Endothelial cell of umbilical vein (primary cell): ENCODE data around the gene GRWD1. TPM values are rescaled to one million over a fixed set of nuclear protein-coding genes. Genes with fewer than 3 reads are reported as not detected.

Experiments used
- BruUV-seq: library from RNA; stranded (reverse); fragments of 400-500 nt; replicated peaks from 2 replicates; lab custom pipeline; 2021; lab: Mats Ljungman, UMichigan
- CTCF ChIA-PET: fragments of 300-600, 350-600 bp; sonication (Branson Sonifier 250); formaldehyde crosslinking; loops from one replicate; lab custom pipeline; 2021; ENCODE audit warnings: antibody characterized with exemption, inconsistent platforms; lab: Charles Lee
- POLR2A ChIA-PET: fragments of 300-600, 350-600 bp; sonication (Branson Sonifier 250); formaldehyde crosslinking; loops from one replicate; lab custom pipeline; 2021; ENCODE audit warnings: antibody characterized with exemption, inconsistent platforms; lab: Charles Lee
- DNase-seq: peaks from one replicate; pipeline ENCODE4 v3.0.0-alpha.2; 2011; ENCODE audit warnings: low read depth, low spot score
- FAIRE-seq: peaks from 2 replicates; lab custom pipeline; 2011; peaks lifted over from hg19 to GRCh38; lab: Jason Lieb, UNC
- H2AFZ ChIP-seq: 2 replicates; pipeline ENCODE4 v1.6.0; 2012; ENCODE audit warnings: low read depth, low read length, control low read depth, inconsistent platforms
- H3K27ac ChIP-seq: 2 replicates; pipeline ENCODE4 v1.5.1; 2011; ENCODE audit warnings: low read depth, mild to moderate bottlenecking, control low read depth, low read length, moderate library complexity; ENCODE audit not compliant: insufficient read depth
- H3K27me3 ChIP-seq, 2 experiments: 2 replicates each; pipeline versions ENCODE4 v1.6.0 to v1.6.1; 2011; ENCODE audit warnings: low read length in 2 of 2, mixed read lengths in 1 of 2; ENCODE audit not compliant: control insufficient read depth in 2 of 2, insufficient read depth in 2 of 2
- H3K36me3 ChIP-seq, 2 experiments: 2 replicates in 1 of 2; 3 replicates in 1 of 2; pipeline ENCODE4 v1.5.1; 2011; ENCODE audit warnings: low read length in 2 of 2, mild to moderate bottlenecking in 1 of 2, moderate library complexity in 1 of 2; ENCODE audit not compliant: control insufficient read depth in 2 of 2, insufficient read depth in 2 of 2; ENCODE audit errors: extremely low read depth in 1 of 2
- H3K4me1 ChIP-seq: 3 replicates; pipeline ENCODE4 v1.5.1; 2011; ENCODE audit warnings: mild to moderate bottlenecking, low read length; ENCODE audit not compliant: control insufficient read depth, insufficient read depth; ENCODE audit errors: extremely low read depth
- H3K4me2 ChIP-seq: 2 replicates; pipeline ENCODE4 v1.6.1; 2011; ENCODE audit warnings: low read length, control low read depth, mixed read lengths; ENCODE audit not compliant: insufficient read depth
- H3K4me3 ChIP-seq, 3 experiments: fragments of 200-600 bp in 1 of 3; sonication (generic), shearing (Covaris generic) in 1 of 3; replicated peaks in 1 of 3; 2 replicates each; pipeline ENCODE4 v1.5.1; 2011 to 2016; ENCODE audit warnings: control low read depth in 3 of 3, low read length in 3 of 3, mild to moderate bottlenecking in 2 of 3, inconsistent platforms in 1 of 3, low read depth in 1 of 3, moderate library complexity in 1 of 3; ENCODE audit not compliant: insufficient read depth in 1 of 3
- H3K79me2 ChIP-seq: 2 replicates; pipeline ENCODE4 v1.6.0; 2012; ENCODE audit warnings: low read length, inconsistent platforms; ENCODE audit not compliant: control insufficient read depth, insufficient read depth
- H3K9ac ChIP-seq: replicated peaks from 2 replicates; pipeline ENCODE3; 2011; ENCODE audit warnings: low read length, control low read depth; ENCODE audit not compliant: insufficient read depth; ENCODE audit errors: extremely low read depth
- H3K9me1 ChIP-seq: replicated peaks from 3 replicates; pipeline ENCODE4 v1.6.0; 2011; ENCODE audit warnings: mild to moderate bottlenecking, low read length; ENCODE audit not compliant: control insufficient read depth, insufficient read depth; ENCODE audit errors: extremely low read depth
- H3K9me3 ChIP-seq: replicated peaks from 2 replicates; pipeline ENCODE4 v1.5.1; 2012; ENCODE audit warnings: low read length, inconsistent platforms; ENCODE audit not compliant: control insufficient read depth, insufficient read depth
- H4K20me1 ChIP-seq: replicated peaks from 2 replicates; pipeline ENCODE3; 2011; ENCODE audit warnings: mild to moderate bottlenecking, low read length; ENCODE audit not compliant: control insufficient read depth, insufficient read depth; ENCODE audit errors: extremely low read depth
- CTCF ChIP-seq, 2 donors: IDR thresholded peaks; 1 replicate in 1 of 2; 2 replicates in 1 of 2; pipeline ENCODE4 v1.5.1; 2011; ENCODE audit warnings: low read length in 2 of 2, mild to moderate bottlenecking in 2 of 2, moderate library complexity in 2 of 2, control low read depth in 1 of 2, inconsistent platforms in 1 of 2, low read depth in 1 of 2; ENCODE audit not compliant: insufficient read depth in 1 of 2; ENCODE audit errors: extremely low read depth in 1 of 2
- EZH2 ChIP-seq: IDR thresholded peaks from 2 replicates; pipeline ENCODE4 v1.6.1; 2012; ENCODE audit warnings: borderline replicate concordance, low read depth, mild to moderate bottlenecking, moderate library complexity, low read length, inconsistent platforms; ENCODE audit not compliant: severe bottlenecking
- FOS ChIP-seq: IDR thresholded peaks from 2 replicates; pipeline ENCODE4 v1.6.1; 2011; ENCODE audit warnings: mild to moderate bottlenecking, low read length, moderate library complexity, borderline replicate concordance; ENCODE audit not compliant: insufficient read depth
- GATA2 ChIP-seq: IDR thresholded peaks from 2 replicates; pipeline ENCODE4 v1.7.0; 2011; ENCODE audit warnings: low read depth, mild to moderate bottlenecking, moderate library complexity, mixed read lengths, low read length; ENCODE audit not compliant: insufficient read length, insufficient read depth
- JUN ChIP-seq: IDR thresholded peaks from 2 replicates; pipeline ENCODE4 v1.6.1; 2011; ENCODE audit warnings: borderline replicate concordance, low read depth; ENCODE audit not compliant: insufficient read length, insufficient read depth
- MAX ChIP-seq: IDR thresholded peaks from 2 replicates; pipeline ENCODE4 v1.6.1; 2011; ENCODE audit not compliant: insufficient read depth, insufficient read length
- MYC ChIP-seq: IDR thresholded peaks from one replicate; pipeline ENCODE4 v1.6.1; 2011; ENCODE audit warnings: mild to moderate bottlenecking, low read depth, low read length
- POLR2A ChIP-seq: IDR thresholded peaks from 2 replicates; pipeline ENCODE4 v1.6.1; 2012; ENCODE audit warnings: low read depth, mild to moderate bottlenecking, control low read depth, low read length
- POLR2AphosphoS5 ChIP-seq: IDR thresholded peaks from 2 replicates; pipeline ENCODE4 v1.6.1; 2012; ENCODE audit warnings: low read depth, mild to moderate bottlenecking, control low read depth, low read length, moderate library complexity; ENCODE audit not compliant: insufficient read depth
- dilution Hi-C: fragments of 300-500 bp; cut with MboI; formaldehyde crosslinking; loops from one replicate; pipeline ENCODE4 v1.15.0; 2019; ENCODE audit warnings: low sequenced_read_pairs; ENCODE audit not compliant: extremely low pct_ligation_motif_present
- intact Hi-C: fragments of 100-400 bp; cut with micrococcal nuclease; formaldehyde crosslinking; loops from one replicate; pipeline ENCODE4 v1.10.0; 2022
- polyA plus RNA-seq, 4 experiments: library from polyadenylated mRNA; depleted of rRNA in 3 of 4; stranded (reverse) in 3 of 4; unstranded in 1 of 4; fragments of >200 nt; gene quantifications; 2 replicates each; pipeline versions ENCODE4 v1.2.1 to v1.2.3, GENCODE V29; 2011 to 2012; ENCODE audit warnings: missing spikeins in 1 of 4
- total RNA-seq: library from RNA; stranded (reverse); gene quantifications from 2 replicates; pipeline ENCODE4 v1.2.3, GENCODE V29; 2021

The GRWD1 gene
- total and polyA plus RNA-seq, 2 donors (not counting 3 experiments of a cell fraction or from before 2014, with no cell fraction given), result 26.3 to 52.7 TPM

GRCh38 chr19:48455908-48456562, 10.3 kb downstream of the GRWD1 start:
- CTCF ChIA-PET, result no interaction called here
- no peaks in the 10 kb centered on the region for H4K20me1 ChIP-seq
- H3K4me3 ChIP-seq, result no peak overlapping the region
- H3K27me3 ChIP-seq, result no peaks in the 10 kb centered on the region
- H3K79me2 ChIP-seq, result peaks cover 4% of the 10 kb centered on the region
- no peaks in the 10 kb centered on the region for H3K4me1 ChIP-seq
- dilution Hi-C loops, result no loop called here
- TF ChIP-seq GATA2, result no peak
- no peak for TF ChIP-seq JUN
- no peak for TF ChIP-seq MYC
- peaks cover 4 to 25% of the 10 kb centered on the region in 2 experiments for H3K36me3 ChIP-seq
- DNase-seq (no peak), FAIRE-seq (no peak)
- H3K4me2 ChIP-seq, result no peak overlapping the region
- no peak overlapping the region for H3K27ac ChIP-seq
- intact Hi-C loops, result no loop called here
- BruUV-seq, result no TSS peak
- no peak overlapping the region for H3K9ac ChIP-seq
- H3K9me1 ChIP-seq, result no peaks in the 10 kb centered on the region
- POLR2A ChIA-PET, result no interaction called here
- no peak overlapping the region for H2AFZ ChIP-seq
- H3K9me3 ChIP-seq, result no peaks in the 10 kb centered on the region

GRCh38 chr19:48456864-48457263, 11.1 kb downstream of the GRWD1 start:
- no TSS peak for BruUV-seq
- Histone ChIP-seq H3K4me1 (no peaks in the 10 kb centered on the region), H3K9me1 (no peaks in the 10 kb centered on the region), H3K36me3 (peaks cover 2 to 18% of the 10 kb centered on the region in 2 experiments), H3K9ac (no peak overlapping the region), H3K27ac (no peak overlapping the region), H3K4me2 (no peak overlapping the region), H3K4me3 (no peak overlapping the region), H3K9me3 (no peaks in the 10 kb centered on the region), H2AFZ (no peak overlapping the region), H3K27me3 (no peaks in the 10 kb centered on the region), H4K20me1 (no peaks in the 10 kb centered on the region), H3K79me2 (peaks cover 4% of the 10 kb centered on the region)
- POLR2A ChIA-PET, result no interaction called here
- intact Hi-C loops, result no loop called here
- dilution Hi-C loops, result no loop called here
- no peak for DNase-seq
- no peak for FAIRE-seq
- CTCF ChIA-PET, result no interaction called here
- TF ChIP-seq POLR2AphosphoS5, result no peak
- no peak for TF ChIP-seq MAX
- TF ChIP-seq FOS, result no peak
- no peak for TF ChIP-seq JUN
- TF ChIP-seq CTCF (IDR thresholded peaks at IDR 0.05; ENCODE audit: extremely low read depth in 1 of 2, insufficient read depth in 1 of 2, low read depth in 1 of 2, low read length in 2 of 2), result no peak
- TF ChIP-seq GATA2, result no peak
- no peak for TF ChIP-seq MYC
- no peak for TF ChIP-seq POLR2A
- TF ChIP-seq EZH2, result no peak
